Myocyte (in vitro differentiated cells): ENCODE measurements around the gene NPDC1. TPM values are rescaled to one million over a fixed set of nuclear protein-coding genes. Genes with fewer than 3 reads are reported as not detected.
"Not testable (repeated sequence)": the region's sequence is repeated elsewhere in the genome, so short reads cannot be mapped to it uniquely, and the experiment has no call there.

Source experiments
- DNase-seq: peaks from one replicate; pipeline ENCODE4 v3.0.0-alpha.2; 2012; ENCODE audit warnings: low read depth
- total RNA-seq: library from RNA; depleted of rRNA; stranded (reverse); fragments of >200 nt; gene quantifications from 2 replicates; pipeline ENCODE4 v1.2.3, GENCODE V29; 2014

NPDC1 gene
- total RNA-seq, 1 donor from 2014 or later: 4.8 TPM

DNA sequence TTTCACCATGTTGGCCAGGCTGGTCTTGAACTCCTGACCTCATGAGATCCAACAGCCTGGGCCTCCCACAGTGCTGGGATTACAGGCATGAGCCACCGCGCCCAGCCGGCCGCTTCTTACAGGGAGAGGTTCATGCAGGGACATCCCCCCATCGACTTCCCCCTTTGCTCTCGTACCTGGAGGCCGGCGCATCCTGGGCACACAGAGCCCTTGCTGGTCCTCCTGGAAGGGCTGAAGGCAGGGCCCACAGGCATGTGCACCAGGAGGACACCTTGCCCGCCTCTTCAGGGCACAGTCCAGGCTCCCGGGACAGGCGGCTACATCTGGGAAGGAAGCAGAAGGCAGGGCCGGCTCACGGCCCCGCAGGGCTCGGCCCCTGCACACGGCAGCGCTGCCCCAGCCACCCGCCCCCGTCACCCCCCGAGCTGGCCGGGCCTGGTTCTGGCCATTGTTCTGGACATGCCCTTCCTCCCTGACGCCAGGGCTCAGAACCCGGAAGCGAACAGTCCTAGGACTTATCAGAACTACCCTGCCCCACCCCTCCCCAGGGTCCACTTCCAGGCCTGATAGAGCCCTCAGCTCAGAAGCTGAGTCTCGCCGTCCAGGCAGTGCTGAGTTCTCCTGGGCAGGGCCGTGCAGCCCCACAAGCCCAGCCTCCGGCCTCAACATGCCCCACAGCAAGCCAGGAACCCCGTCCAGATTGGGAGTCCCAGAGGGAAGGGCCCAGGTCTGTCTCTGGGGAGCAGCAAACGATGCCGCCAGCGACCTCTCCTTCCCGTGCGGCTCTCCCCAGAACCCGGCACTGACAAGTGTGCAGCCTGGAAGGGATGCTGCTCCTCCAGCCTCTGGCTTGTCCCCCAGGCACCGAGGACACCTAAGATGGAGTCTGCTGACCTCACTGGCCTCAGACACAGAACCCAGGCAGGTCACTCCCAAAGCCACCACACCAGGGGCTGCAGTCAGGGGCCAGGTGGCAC lies 2.9 kb downstream of the NPDC1 start:
- no peak for DNase-seq

DNA sequence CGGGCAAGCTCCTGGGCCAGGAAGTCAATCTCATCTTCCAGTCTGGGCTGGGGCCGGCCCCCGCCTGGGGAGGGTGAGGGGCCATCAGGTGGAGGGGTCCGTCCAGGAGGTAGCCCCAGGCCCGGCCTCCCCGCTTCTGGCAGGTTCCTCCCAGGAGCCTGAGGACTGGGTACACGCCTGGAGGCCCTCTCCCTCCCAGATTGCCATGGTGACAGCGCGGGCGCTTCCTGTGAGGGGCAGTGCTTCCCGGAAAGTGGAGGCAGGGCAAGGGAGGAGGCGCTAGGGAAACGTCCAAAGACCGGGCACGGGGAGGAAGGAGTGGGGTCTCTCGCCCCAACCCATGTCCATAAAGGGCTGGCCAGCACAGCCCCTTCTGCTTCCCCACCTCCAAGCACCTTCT lies 4.9 kb downstream of the NPDC1 start:
- DNase-seq: no peak

DNA sequence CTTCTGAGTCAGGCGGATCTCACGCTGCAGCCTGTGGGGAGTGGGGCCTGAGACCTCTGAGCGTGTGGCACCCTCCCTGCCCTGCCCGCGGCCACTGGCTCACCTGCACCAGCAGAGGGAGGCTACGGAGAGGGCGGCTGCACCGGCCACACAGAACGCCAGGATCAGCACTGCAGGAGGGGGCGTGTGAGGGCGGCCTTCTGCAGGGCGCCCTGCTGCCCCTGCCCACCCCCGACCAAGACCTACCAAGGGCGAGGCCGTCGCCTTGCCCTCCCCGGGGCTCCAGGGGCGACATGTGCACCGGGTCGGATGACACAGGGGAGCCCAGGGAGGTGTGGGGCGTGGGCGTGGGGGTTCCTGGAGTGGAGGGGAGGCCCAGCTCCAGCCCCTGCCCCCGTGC lies 5.4 kb downstream of the NPDC1 start:
- no peak for DNase-seq

DNA sequence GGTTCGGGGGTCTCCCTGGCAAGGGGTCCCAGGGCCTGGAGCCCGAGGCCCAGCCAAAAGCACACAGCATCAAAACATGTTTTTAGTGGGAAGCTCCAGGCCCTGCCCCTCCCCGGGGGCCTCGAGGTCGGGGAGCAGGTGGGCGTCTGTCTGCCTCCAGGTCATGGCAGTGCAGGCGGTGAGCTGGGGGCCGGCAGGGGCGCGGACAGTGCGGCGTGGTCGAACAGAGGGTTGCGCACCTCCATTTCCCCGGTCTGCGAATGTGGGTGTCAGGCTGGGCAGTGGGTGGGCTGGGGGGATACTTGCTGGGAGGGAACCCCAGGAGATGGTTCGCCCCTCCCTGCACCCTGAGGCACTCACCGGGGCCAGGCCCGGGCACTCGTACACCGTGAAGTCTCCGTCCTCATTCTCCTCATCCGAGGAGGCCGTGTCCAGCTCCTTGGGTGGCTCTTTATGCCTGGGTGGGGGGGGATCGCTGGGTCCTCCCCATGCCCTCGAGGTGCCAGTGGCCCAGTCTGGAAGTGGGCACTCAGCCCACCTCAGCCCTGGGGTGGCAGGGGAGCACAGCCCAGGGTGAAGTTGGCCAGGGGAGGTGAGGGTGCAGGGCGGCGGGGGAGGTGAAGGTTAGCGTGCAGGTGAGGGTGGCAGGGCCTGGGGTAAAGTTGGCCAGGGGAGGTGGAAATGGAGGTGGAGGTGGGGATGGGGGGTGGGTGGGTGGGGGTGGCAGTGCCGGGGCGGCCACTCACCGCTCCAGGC lies 6.2 kb downstream of the NPDC1 start:
- DNase-seq: no peak

DNA sequence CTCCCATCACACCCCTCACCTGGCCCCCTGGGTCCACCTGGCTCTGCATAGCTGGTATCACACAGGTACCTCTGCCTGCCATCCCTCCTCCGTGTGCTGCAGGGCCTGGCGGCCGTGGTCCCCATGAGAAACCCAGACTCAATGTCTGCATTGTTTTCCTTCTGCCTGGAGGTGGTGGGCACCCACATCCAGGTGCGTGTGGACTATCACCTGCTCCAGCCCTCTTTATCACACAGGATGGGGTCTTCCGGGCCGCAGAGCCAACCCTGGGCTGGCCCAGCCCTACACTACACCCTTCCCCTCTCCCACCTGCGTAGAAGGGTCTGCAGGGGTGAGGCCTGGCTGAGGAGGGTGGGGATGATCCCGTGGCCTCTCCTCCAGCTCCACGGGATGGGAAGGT lies 7.1 kb downstream of the NPDC1 start:
- DNase-seq: no peak

DNA sequence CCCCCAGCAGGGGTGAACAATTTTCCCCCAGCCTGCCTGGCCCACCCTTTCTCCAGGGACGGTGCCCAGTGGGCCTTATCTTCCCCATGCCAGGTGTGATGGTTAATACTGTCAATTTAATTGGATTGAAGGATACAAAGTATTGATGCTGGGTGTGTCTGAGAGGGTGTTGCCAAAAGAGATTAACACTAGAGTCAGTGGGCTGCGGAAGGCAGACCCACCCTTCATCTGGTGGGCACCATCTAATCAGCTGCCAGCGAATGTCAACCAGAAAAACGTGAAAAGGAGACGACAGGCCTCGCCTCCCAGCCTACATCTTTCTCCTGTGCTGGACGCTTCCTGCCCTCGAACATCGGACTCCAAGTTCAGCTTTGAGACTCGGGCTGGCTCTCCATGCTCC lies 8.5 kb downstream of the NPDC1 start:
- DNase-seq: no peak

DNA sequence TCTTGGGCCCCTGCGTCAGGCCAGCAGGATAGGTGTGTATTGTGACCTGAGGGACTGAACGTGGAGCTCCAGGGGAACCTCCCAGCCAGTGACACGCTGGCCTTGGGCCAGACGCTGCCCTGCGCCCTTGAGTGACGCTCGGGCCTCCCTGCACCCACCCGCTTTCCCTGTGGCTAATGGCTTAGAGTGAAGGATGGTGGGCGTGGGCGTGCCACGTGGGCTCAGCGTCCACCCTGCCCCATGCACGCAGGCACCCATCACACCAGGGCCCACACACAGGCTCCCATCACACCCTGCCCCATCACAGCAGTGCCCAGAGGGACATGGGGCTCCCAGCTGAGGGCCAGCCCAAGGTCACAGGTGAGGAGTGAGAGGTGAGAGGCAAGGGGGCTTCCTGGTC lies 8.9 kb downstream of the NPDC1 start:
- no peak for DNase-seq

DNA sequence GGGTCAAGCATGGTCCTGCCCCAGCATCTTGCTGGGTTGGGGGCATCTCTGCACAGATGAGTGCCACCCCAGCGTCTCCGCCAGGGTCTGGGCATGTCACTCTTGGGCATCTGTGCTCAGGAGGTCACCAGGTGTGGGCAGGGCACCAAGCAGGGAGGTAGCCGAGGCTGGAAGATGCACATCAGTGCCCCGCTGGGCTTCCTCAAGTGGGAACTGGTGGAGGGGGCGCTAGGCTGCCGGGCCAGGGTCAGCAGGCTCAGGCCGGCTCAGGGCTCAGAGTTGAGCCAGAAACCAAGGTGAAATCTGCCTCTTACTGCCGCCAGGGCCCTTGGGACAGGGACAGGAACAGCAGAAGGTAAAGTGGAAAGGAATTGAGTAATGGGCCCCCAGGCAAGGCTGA lies 10.0 kb downstream of the NPDC1 start:
- DNase-seq: no peak

DNA sequence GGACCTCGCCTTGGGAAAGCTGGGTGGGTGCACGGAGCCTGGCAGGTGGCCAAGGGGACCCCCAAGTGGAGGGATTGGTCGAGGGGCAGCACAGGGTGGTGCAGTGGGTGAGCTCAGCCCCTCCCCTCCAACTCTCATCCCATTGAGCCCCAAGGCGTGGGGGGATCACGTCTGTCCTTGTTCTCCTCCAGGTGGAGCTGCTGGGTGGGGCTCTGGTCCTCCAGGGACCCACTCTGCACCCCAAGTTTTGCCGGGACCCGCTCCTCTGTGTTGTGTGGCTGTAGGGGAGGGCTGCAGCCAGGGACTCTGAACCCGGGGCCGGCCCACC lies 10.5 kb downstream of the NPDC1 start:
- DNase-seq: no peak

DNA sequence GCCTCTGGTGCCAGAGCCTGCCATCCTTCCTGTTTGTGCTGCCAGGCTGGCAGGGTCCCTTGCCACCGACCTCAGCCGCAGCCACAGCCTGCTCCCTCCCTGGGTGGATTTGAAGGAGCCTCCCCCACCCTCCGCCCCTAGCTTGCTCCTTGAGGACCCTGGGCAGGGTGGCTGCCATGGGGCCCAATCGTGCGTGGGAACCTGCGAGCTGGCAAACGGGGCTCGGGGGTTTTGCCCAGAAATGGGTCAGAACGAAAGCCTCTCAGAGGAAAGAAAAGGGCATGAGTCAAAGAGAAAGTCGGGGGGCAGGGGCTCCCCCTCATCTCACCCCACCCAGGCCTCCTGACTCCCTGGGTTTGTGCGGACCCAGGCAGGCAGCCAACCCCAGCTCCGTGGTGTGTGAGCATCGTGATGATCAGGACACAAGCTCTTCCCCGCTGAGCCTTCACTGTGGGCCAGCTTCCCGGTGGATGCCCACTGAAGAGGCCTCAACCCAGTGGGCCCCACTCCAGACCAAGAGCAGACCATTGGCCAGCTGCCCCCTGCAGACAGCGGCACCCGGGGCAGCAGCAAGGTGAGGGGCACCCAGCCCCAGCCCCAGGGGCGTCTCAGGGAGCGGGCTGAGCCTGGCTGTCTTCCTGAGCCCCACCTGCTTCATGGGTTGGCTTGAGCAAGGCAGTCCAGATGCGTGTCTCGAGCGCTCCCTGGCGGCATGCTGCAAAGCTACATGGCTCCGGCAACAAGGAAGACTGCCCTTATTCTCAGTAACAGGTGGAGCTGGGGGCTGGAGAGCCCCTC lies 11.1 kb downstream of the NPDC1 start:
- DNase-seq: peak; percentile 79

DNA sequence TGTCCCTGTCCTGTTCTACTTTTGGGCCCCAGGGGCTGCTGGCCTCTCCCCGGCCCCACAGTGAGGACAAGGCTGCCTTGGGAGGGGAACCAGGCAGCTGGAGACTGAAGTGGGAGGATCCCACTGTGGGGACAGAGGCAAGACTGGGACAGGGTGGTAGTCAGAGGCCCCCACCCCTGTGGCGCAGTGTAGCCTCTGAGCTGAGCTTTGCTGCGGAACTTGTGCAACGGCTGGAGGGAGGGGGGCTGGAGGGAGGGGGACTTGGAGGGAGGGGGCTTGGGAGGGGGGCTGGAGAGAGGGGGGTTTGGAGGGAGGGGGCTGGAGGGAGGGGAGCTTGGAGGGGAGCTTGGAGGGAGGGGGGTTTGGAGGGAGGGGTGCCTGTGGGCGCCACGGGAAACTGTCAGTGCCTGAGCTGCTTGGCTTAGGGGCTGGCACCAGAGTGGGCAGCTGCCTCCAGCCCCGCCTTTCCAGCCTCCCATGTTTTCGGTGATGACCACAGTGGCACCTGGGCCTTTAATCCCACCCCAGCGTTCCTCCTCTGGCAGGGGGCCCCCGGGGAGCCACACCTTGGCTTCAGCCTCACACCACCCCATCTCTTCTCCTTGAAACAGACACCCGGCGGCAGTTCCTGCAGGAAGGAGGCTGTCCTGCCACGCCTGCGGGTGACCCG lies 11.8 kb downstream of the NPDC1 start:
- DNase-seq: no peak

DNA sequence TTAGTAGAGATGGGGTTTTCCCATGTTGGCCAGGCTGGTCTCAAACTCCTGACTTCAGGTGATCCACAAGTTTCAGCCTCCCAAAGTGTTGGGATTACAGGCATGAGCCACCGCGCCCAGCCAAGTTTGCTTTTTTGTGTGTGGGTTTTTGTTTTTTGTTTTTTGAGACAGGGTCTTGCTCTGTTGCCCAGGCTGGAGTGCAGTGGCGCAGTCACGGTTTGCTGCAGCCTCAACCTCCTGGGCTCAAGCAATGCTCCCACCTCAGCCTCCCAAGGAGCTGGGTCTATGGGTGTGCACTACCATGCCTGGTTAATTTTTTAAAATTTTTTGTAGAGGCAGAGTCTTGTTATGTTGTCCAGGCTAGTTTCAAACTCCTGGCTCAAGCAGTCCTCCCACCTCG lies 12.5 kb downstream of the NPDC1 start:
- not testable (repeated sequence) for DNase-seq

DNA sequence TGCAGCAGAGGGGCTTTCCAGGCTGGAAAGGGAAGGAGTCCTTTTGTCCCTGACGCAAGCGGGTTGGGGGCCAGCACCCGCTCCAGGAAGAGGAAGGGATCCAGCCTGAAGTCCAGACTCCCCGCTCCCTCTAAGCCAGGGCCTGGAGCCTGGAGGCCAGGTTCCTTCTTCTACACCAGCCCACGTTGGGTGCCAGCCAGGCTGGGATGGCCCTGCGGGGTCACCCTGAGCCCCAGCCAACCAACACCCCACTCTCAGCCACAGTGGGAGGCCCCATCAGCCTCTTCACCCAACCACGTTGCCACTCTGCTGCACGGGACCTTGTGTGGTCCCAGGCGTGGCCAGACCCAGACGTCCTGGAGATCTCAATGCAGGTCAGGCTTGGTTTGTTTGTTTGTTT lies 13.1 kb downstream of the NPDC1 start:
- no peak for DNase-seq

DNA sequence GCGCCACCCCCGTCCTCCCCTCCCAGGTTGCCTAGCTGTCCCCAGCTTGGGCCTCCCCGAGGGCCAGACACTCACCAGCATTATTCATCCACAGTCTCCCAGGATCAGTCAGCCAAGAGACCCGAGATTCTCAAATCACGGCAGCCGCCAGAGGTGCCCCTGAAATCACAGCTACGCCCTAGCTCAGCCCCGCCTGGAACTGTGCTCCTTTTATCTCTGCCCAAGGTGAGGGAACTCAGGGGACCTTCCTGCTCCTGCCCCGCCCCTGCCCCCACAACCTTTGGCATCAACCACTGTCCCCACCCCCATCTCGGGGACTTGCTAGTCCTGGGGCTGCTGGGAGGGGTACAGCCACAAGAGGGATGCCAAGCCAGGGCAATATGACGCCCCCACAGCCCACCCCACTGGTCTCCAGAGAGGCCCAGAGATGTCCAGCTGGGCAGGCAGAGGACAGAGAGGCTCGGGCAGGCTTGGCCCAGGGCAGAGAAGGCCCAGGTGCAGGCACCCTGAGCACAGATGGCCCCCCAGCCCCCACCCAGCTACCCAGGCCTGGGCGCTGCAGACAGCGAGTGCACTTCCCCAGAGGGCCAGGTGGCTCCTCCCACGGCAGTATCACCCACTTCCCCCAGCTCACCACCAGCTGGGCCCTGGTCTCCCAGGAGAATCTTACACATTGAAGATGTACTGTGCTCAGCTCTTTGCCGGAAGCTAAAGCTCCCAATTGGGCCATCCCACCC lies 13.9 kb downstream of the NPDC1 start, which contains the start of gene FUT7:
Gene FUT7 (minus strand): TSS at position 185 of the 737 bp plus-strand sequence. CDS start 97 bp downstream, at position 88.
- no peak for DNase-seq

DNA sequence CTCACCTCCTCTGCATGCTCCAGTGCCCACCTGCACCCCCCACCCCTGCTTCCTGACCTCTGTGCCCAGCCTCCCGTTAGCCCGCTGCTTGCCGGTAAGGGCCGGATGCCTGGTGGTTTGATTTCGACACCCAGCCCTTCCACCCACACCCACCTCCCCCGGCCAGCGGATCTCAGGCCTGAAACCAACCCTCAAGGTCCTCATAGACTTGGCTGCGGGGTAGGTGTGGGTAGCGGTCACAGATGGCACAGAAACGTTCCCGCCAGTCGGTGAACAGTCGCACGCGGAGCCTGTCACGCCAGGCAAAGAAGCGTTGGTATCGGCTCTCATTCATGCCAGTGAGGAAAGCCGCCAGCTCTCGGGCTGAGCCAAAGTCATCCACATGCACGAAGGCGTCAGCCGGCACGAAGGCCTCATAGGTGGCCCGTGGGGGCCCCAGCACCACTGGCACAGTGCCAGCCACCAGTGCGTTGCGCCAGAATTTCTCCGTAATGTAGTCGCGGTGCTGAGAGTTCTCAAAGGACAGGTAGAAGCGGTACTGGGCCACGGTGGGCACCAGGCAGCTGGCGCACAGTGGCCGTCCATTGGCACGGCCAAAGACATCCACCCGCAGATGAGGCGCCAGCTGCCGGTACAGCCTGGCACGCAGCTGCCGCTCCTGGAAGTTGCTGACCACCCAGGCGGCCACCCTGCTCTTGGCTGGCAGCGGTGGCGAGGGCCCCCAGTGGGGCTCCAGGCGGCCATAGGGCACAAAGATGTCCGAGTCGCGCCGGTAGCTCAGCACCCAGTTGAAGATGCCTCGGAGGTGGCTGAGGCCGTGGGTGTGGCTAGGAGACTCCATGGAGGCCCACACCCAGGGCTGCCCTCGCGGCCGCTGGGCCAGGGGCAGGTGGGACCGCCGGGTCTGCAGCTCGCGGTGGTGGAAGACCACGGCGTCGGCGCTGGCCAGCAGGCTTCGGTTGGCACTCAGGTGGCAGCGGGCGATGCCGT lies 15.1 kb downstream of the NPDC1 start:
- no peak for DNase-seq

DNA sequence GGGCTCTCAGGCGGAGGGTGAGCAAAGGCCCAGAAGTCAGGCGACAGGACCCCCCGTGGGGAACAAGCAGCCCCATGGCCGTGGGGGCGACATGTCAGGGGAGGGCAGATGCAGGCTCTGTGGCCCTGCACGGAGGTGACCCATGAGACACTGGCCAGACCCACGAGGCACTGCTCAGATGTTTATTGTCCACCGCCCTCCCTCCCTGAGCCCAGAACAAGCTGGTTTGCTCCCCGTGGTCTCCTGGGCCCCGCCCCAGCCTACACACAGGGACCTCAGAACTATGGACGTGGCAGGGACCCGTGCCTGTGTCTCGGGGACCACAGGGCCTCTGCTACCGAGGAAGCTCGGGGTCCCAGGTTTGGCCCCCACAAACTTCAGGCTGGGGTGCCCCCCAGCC lies 16.0 kb downstream of the NPDC1 start:
- no peak for DNase-seq

DNA sequence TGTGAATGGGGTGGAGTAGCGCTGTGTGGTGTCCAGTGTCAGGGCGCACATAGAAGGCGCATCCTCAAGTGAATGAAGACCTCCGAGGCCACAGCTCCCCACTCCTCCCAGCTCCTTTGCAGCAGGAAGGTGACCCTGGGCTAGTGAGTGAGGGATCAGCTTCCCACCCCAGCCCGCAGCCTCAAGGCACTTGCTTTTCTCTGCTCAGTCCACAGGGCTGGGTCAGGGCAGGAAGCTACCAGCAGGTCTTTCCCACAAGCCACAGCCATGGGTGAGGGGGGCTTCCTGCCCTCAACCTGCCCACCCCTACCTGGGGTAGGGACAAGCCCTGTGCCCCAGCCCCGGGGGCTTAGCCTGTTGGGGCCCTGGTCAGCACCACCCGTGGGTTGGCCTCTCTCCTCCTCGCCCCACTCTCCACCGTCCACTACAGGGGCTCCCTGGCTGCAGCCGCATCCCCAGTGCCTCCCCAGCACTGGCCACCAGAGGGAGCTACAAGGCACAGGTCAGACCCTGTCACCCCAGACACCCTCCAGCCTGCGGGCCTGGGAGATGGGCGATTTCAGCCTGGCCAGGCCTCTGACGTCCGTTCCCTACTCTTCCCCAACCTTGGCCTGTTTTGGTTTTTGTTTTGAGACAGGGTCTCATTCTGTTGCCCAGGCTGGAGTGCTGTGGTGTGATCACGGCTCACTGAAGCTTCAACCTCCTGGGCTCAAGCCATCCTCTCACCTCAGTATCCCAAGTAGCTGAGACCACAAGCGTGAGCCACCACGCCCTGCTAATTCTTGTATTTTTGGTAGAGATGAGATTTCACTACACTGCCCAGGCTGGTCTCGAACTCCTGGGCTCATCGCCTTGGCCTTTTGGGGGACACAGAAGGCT lies 16.7 kb downstream of the NPDC1 start:
- peak; percentile 76 for DNase-seq
